Ovary (tissue), 9 donors: ENCODE data around the gene ALDH1A1. TPM values are rescaled to one million over a fixed set of nuclear protein-coding genes. Genes with fewer than 3 reads are reported as not detected.

ENCODE experiments used
- DNase-seq, 5 donors: peaks; one replicate each; pipeline ENCODE4 v3.0.0-alpha.2; 2019 to 2020
- H3K27ac ChIP-seq, 2 donors: fragments of 200-600 bp; one replicate each; pipeline versions ENCODE4 v1.5.1 to v1.8.0; 2019 to 2022
- H3K27me3 ChIP-seq: fragments of 200-600 bp; one replicate; pipeline ENCODE4 v1.8.0; 2022
- H3K36me3 ChIP-seq: fragments of 200-600 bp; sonication (generic); one replicate; pipeline ENCODE4 v1.5.1; 2019
- H3K4me1 ChIP-seq: one replicate; pipeline ENCODE4 v1.8.1; 2013; ENCODE audit warnings: mild to moderate bottlenecking, moderate library complexity; ENCODE audit not compliant: insufficient read depth
- H3K4me3 ChIP-seq: fragments of 200-600 bp; sonication (generic); one replicate; pipeline ENCODE4 v1.5.1; 2017
- H3K9me3 ChIP-seq, 2 donors: fragments of 200-600 bp in 1 of 2; sonication (generic) in 1 of 2; one replicate each; pipeline versions ENCODE4 v1.5.1 to v1.8.1; 2013 to 2019; ENCODE audit warnings: mild to moderate bottlenecking in 1 of 2, moderate library complexity in 1 of 2
- CTCF ChIP-seq, 3 donors: fragments of 450-650 bp in 2 of 3; fragments of 200-600 bp in 1 of 3; IDR thresholded peaks; one replicate each; pipeline versions ENCODE4 v1.5.1 to v1.8.0; 2016 to 2022; ENCODE audit warnings: antibody characterized with exemption in 3 of 3, mild to moderate bottlenecking in 1 of 3
- EP300 ChIP-seq: sonication (generic); formaldehyde crosslinking; IDR thresholded peaks from one replicate; pipeline ENCODE4 v1.6.1; 2017; ENCODE audit warnings: antibody characterized with exemption
- POLR2A ChIP-seq: fragments of 450-650 bp; IDR thresholded peaks from one replicate; pipeline ENCODE4 v1.6.1; 2017; ENCODE audit warnings: antibody characterized with exemption, mild to moderate bottlenecking, moderate library complexity
- WGBS, 3 donors: extraction: QIAGEN DNeasy Blood & Tissue Kit in 1 of 3; methylation state at CpG; one replicate each; pipeline versions ENCODE4 v1.1.5 to v1.1.7; 2013 to 2017; 5-methylcytosine and 5-hydroxymethylcytosine counted together
- intact Hi-C, 4 donors: fragments of 100-400 bp; cut with DNase I; formaldehyde crosslinking; loops; one replicate each; pipeline versions ENCODE4 v1.11.0 to v1.15.1; 2022 to 2023
- polyA plus RNA-seq, 2 donors: library from polyadenylated mRNA; stranded (reverse); fragments of 200-250 nt in 1 of 2; fragments of 350-450 nt in 1 of 2; fragmentation: Illumina TruSeq in 1 of 2; extraction: RNeasy Lipid Tissue Mini Kit (QIAGEN cat#74804) in 1 of 2; gene quantifications; one replicate each; pipeline ENCODE4 v1.2.3, GENCODE V29; 2013 to 2014
- total RNA-seq, 7 donors: library from RNA; depleted of rRNA in 2 of 7; stranded (reverse); fragments of >200 nt in 2 of 7; fragmentation: NEBNext Ultra II Directional in 3 of 7; extraction: Animal tissue kit (Norgen Biotek cat#: 25700) in 3 of 7; gene quantifications; one replicate each; pipeline versions ENCODE4 v1.1.0 to v1.2.4, GENCODE V29; 2016 to 2023
- donor health status: DM: no; HTN: no; CAD: no; lungs with moderate emphysema.
- donor health status: DM: no; HTN: no; CAD: no.
- donor health status: Bipolar disorder and iron deficiency.
- donor health status: DM: yes; HTN: yes; CAD: no.
- donor health status: DM: no; HTN: no; CAD: no.
- donor health status: DM: yes; HTN: yes; CAD: no.

ALDH1A1 gene
- total and polyA plus RNA-seq, 9 donors = 116 to 301 (median 184) TPM

DNA sequence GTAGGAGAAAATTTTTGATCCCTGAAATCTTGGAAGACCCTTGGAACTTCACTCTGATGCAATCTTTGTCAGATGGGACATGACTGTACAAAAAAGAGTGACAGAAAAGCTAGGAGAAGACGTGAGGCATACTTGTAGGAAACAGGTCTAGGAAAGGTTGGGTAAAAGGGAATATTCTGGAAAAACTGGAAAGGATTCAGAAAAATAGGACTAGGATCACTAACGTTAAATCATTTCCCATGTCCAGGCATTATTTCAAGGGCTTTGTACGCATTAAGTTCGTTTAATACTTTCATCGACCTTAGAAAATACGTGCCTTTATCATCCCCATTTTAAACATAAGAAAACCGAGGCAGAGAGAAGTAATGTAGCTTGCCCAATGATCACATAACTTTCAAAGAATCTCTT, 2.9 kb downstream of the ALDH1A1 start:
- Histone ChIP-seq H3K4me1 (peaks cover 6% of the 10 kb centered on the region), H3K4me3 (peak overlapping the region; percentile 32), H3K27me3 (no peaks in the 10 kb centered on the region), H3K27ac (peak overlapping the region in 1 of 2 donors; percentile 52), H3K36me3 (no peaks in the 10 kb centered on the region), H3K9me3 (no peaks in the 10 kb centered on the region)
- DNase-seq = no peak
- WGBS, 3 donors = 44 to 73% (median 45%) methylated on average over 7 of the region's 7 CpGs
- no peak for TF ChIP-seq CTCF (IDR thresholded peaks at IDR 0.05)
- no peak for TF ChIP-seq POLR2A
- intact Hi-C loops = loop anchor here in 1 of 4 donors (10.0 kb wide), 1 partner anchor 65 kb away; no protein-coding TSS in a partner anchor

- no peaks in the 10 kb centered on the region for H3K9me3 ChIP-seq
- peak overlapping the region in 1 of 2 donors; percentile 52 for H3K27ac ChIP-seq
- peak overlapping the region; percentile 32 for H3K4me3 ChIP-seq
- H3K27me3 ChIP-seq = no peaks in the 10 kb centered on the region
- H3K36me3 ChIP-seq = no peaks in the 10 kb centered on the region
- intact Hi-C loops = no loop called here
- DNase-seq = no peak
- H3K4me1 ChIP-seq = peaks cover 6% of the 10 kb centered on the region
- TF ChIP-seq POLR2A (no peak), CTCF (IDR thresholded peaks at IDR 0.05) (no peak), EP300 (no peak)
- WGBS, 3 donors = 70 to 97% (median 80%) methylated on average over 1 of the region's 1 CpG
Observed at GRCh38 chr9:72949244-72949582, 3.6 kb downstream of the ALDH1A1 start.

- H3K36me3 ChIP-seq = no peaks in the 10 kb centered on the region
- DNase-seq = no peak
- no peaks in the 10 kb centered on the region for H3K27me3 ChIP-seq
- WGBS, 3 donors = 6 to 26% (median 7%) methylated on average over 6 of the region's 6 CpGs
- peak overlapping the region; percentile 32 for H3K4me3 ChIP-seq
- peaks cover 3% of the 10 kb centered on the region for H3K4me1 ChIP-seq
- TF ChIP-seq CTCF (IDR thresholded peaks at IDR 0.05) (no peak), POLR2A (no peak), EP300 (no peak)
- no peaks in the 10 kb centered on the region for H3K9me3 ChIP-seq
- H3K27ac ChIP-seq = peak overlapping the region in 1 of 2 donors; percentile 52
- intact Hi-C loops = no loop called here
Observed at GRCh38 chr9:72948575-72949243, 4.1 kb downstream of the ALDH1A1 start.

GRCh38 chr9:72947984-72948465, 4.8 kb downstream of the ALDH1A1 start:
- peak overlapping the region; percentile 32 for H3K4me3 ChIP-seq
- no peaks in the 10 kb centered on the region for H3K9me3 ChIP-seq
- no peaks in the 10 kb centered on the region for H3K36me3 ChIP-seq
- 57 to 77% (median 57%) methylated on average over 3 of the region's 3 CpGs for WGBS, 3 donors
- H3K27ac ChIP-seq = peak overlapping the region in 1 of 2 donors; percentile 52
- TF ChIP-seq CTCF (IDR thresholded peaks at IDR 0.05) (no peak), POLR2A (no peak), EP300 (no peak)
- DNase-seq = no peak
- intact Hi-C loops = no loop called here
- peaks cover 3% of the 10 kb centered on the region for H3K4me1 ChIP-seq
- H3K27me3 ChIP-seq = no peaks in the 10 kb centered on the region
